Osteocyte (in vitro differentiated cells): ENCODE measurements around the gene ACVR1B. TPM values are rescaled to one million over a fixed set of nuclear protein-coding genes. Genes with fewer than 3 reads are reported as not detected.

Experiments used
- DNase-seq: peaks from one replicate; pipeline ENCODE4 v3.0.0; 2021; ENCODE audit warnings: mixed read lengths; ENCODE audit not compliant: unreplicated experiment; ENCODE audit errors: extremely low spot score
- H3K27ac Mint-ChIP-seq: one replicate; pipeline ENCODE4 v1.8.0; 2021; ENCODE audit warnings: mild to moderate bottlenecking, mixed read lengths; ENCODE audit not compliant: unreplicated experiment
- H3K27me3 Mint-ChIP-seq: one replicate; pipeline ENCODE4 v1.8.0; 2021; ENCODE audit warnings: mixed read lengths; ENCODE audit not compliant: unreplicated experiment
- H3K36me3 Mint-ChIP-seq: one replicate; pipeline ENCODE4 v1.8.0; 2021; ENCODE audit warnings: mixed read lengths; ENCODE audit not compliant: unreplicated experiment
- H3K4me1 Mint-ChIP-seq: one replicate; pipeline ENCODE4 v1.8.0; 2021; ENCODE audit warnings: mixed read lengths; ENCODE audit not compliant: unreplicated experiment
- H3K4me3 Mint-ChIP-seq: one replicate; pipeline ENCODE4 v1.8.0; 2021; ENCODE audit warnings: mild to moderate bottlenecking, moderate library complexity, mixed read lengths; ENCODE audit not compliant: unreplicated experiment
- H3K9me3 Mint-ChIP-seq: one replicate; pipeline ENCODE4 v1.8.0; 2021; ENCODE audit warnings: mixed read lengths; ENCODE audit not compliant: unreplicated experiment
- CTCF ChIP-seq: fragments of 200-600 bp; sonication (generic); IDR thresholded peaks from 2 replicates; pipeline ENCODE4 v1.5.0; 2021; ENCODE audit warnings: antibody characterized with exemption, mild to moderate bottlenecking, moderate library complexity
- total RNA-seq: library from RNA; stranded (reverse); gene quantifications from 2 replicates; pipeline ENCODE4 v1.2.1, GENCODE V29; 2021

ACVR1B gene
- total RNA-seq, 1 donor from 2014 or later: 15.8 TPM

GRCh38 chr12:51980051-51980808, 28.7 kb downstream of the ACVR1B start:
- H3K4me1 Mint-ChIP-seq: peaks cover 8% of the 10 kb centered on the region
- TF ChIP-seq CTCF: peak; percentile 98
- no peaks in the 10 kb centered on the region for H3K9me3 Mint-ChIP-seq
- H3K4me3 Mint-ChIP-seq: no peak overlapping the region
- peaks cover 35% of the 10 kb centered on the region for H3K36me3 Mint-ChIP-seq
- no peak overlapping the region for H3K27ac Mint-ChIP-seq
- DNase-seq: no peak
- no peaks in the 10 kb centered on the region for H3K27me3 Mint-ChIP-seq

GRCh38 chr12:51980809-51981127, 29.3 kb downstream of the ACVR1B start:
- no peak for TF ChIP-seq CTCF
- no peak overlapping the region for H3K4me3 Mint-ChIP-seq
- no peak for DNase-seq
- peaks cover 6% of the 10 kb centered on the region for H3K4me1 Mint-ChIP-seq
- peaks cover 35% of the 10 kb centered on the region for H3K36me3 Mint-ChIP-seq
- H3K27me3 Mint-ChIP-seq: no peaks in the 10 kb centered on the region
- no peak overlapping the region for H3K27ac Mint-ChIP-seq
- H3K9me3 Mint-ChIP-seq: no peaks in the 10 kb centered on the region

- Mint-ChIP-seq H3K4me1 (peaks cover 4% of the 10 kb centered on the region), H3K27ac (no peak overlapping the region), H3K27me3 (no peaks in the 10 kb centered on the region), H3K4me3 (no peak overlapping the region), H3K36me3 (peaks cover 27% of the 10 kb centered on the region), H3K9me3 (no peaks in the 10 kb centered on the region)
- no peak for DNase-seq
- no peak for TF ChIP-seq CTCF
Observed at GRCh38 chr12:51984657-51985056, 33.2 kb downstream of the ACVR1B start.

GRCh38 chr12:51985154-51985835, 33.8 kb downstream of the ACVR1B start:
- Mint-ChIP-seq H3K4me3 (no peak overlapping the region), H3K9me3 (no peaks in the 10 kb centered on the region), H3K27ac (no peak overlapping the region), H3K36me3 (peaks cover 27% of the 10 kb centered on the region), H3K4me1 (peaks cover 2% of the 10 kb centered on the region), H3K27me3 (no peaks in the 10 kb centered on the region)
- no peak for DNase-seq
- no peak for TF ChIP-seq CTCF

GRCh38 chr12:51986834-51987233, 35.3 kb downstream of the ACVR1B start:
- H3K4me3 Mint-ChIP-seq: no peak overlapping the region
- TF ChIP-seq CTCF: no peak
- peaks cover 22% of the 10 kb centered on the region for H3K36me3 Mint-ChIP-seq
- no peaks in the 10 kb centered on the region for H3K27me3 Mint-ChIP-seq
- DNase-seq: no peak
- no peaks in the 10 kb centered on the region for H3K9me3 Mint-ChIP-seq
- no peaks in the 10 kb centered on the region for H3K4me1 Mint-ChIP-seq
- no peak overlapping the region for H3K27ac Mint-ChIP-seq
